Measurements from ENCODE around the gene CDKAL1.

CDKAL1 gene

GRCh38 chr6:20997770-20998147, 463.5 kb downstream of the CDKAL1 start:
- no peak for DNase-seq

- DNase-seq, result no peak
Observed at GRCh38 chr6:20998748-20999448, 464.6 kb downstream of the CDKAL1 start.

GRCh38 chr6:21000331-21000801, 466.1 kb downstream of the CDKAL1 start:
- no peak for DNase-seq

DNA sequence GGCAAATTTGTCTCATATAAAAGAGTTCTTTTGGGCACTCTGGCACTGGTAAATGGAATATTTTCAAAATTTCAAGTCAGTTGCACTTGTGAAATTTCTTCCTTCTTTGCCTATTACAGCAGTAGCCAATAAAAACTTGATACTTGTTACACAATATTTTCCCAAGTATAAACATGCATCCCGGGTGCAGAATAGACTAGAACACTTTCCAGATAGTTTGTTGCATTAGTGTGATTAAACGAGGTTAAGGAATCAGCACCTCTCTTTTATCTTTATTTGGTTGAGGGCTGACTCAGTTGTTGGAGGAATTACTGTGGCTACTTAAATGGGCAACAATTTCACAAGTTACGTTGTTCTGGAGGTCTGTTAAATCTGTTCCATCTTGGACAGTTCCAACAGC, 467.5 kb downstream of the CDKAL1 start:
- no peak for DNase-seq

DNA sequence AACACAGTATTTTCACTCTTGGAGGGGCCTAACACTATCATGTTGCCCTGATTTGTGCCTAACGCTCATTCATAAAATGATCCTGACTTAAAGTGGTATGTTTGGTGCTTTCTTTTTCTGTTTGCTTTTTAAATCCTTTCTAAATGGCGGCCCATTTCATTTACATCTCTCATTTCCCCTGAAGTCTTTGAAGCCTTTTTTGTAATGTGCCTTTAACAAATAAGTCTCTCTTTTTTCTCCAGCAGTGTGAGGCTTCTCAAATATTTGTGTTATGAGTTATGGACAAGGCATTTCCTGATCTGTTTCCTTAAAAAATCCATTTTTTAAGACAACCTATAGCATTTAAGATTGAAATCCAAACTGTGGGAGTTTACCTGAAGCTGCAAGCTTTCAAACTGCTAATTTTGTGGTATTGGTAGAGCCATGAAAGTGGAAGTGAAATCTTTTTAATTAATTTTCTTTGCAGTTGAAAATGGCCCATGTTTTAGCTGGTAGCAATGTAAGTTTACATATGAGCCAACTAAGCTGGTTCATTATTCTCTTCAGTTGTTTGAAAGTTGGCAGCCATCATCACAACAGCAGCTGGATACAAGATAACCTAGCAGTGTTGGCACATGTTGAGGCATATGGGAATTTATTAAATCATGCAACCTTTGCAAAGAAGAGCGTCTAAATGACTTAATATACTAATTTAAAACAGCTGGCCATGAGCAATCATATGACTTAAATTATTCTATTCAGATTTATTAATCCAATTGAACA, 469.7 kb downstream of the CDKAL1 start:
- no peak for DNase-seq

GRCh38 chr6:21005816-21006570, 471.7 kb downstream of the CDKAL1 start:
- no peak for DNase-seq

DNA sequence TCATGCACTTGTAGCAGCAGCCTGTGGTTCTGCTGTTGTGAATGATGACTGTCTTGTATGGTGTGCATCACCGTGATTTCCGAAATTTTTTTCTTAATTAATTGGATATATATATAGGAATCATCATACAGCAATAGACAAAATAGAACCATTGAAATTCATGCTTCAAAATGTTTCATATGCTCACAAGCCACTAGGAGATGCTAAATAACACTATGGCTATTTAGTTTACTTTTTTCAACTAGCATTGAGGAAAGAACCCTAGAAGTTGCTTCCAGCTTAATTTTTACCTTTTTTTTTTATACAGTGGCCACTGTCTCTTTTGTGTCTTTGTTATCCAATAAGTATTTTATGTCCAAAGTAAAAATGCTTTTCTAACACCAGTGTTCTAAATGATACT, 485.4 kb downstream of the CDKAL1 start:
- no peak for DNase-seq

DNA sequence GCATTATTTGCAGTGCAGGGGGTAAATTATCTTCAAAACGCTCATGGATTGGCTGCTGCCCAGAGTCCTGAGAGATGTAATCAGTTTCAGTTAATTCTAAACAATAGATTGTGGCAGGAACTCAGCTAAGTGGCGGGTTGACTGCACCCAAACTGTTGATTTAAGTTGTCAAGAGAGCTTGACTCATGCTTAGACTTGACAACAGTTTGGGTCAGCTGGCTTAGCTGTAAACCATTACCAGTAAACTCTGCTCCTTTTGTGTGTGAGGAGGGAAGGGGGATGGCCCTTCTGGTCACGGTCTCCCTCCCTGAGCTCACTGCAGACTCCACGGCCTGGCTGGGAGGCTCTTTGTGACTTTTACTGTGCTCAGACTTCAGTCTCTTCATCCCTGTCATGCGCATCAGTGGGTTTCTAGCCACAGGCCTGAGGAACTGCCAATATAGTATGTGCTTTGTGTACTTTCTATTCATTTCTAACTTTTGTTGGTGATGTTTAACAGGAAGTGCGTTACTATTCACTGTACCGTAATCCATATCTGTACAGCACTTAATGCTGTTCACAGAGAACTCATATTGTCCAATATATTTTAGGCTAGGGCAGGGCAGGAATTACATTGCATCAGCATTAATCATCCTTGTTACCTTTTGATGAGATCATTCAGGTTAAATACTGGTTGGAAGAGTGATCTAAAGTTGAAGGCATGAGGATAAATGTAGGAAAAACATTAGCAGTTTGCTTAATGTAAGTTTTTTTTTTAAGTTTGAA, 488.3 kb downstream of the CDKAL1 start:
- DNase-seq, result peak; percentile 29

DNA sequence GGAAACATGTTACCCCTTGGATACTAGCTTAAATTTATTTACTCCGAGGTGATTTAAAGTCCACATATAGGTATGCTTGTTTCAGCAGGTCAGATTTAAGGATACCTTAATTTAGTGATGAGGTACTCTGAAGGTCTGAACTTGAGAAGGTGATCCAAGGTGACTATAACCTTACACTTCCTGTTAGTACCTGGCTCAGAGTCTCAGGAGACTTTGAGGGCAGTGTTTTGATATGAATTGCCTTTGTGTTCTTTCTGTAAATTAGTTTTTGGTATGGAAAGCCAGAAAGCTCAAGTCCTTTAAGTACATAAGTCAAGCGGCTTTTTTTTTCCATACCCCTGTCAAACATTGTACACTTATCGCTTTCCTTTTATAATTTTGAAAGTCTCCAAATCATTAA, 489.0 kb downstream of the CDKAL1 start:
- no peak for DNase-seq

DNA sequence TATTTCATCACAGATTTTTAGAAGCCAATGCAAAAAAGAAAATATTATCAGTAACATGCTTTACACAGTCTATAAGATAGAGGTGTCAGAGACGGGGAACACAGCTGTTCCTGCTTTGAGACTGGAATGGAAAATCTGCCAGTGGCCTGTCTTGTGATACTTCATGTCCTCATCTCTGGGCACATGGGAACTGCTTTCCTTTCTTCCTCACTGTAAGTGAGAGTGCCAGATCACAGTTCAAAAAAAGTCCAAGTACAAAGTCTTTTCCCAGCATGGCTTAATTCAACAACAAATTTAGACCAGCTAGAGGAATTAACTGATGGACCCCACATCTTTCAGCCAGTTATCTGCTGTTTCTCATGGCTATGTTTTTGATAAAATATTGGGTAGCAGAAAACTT, 490.4 kb downstream of the CDKAL1 start:
- DNase-seq, result no peak

DNA sequence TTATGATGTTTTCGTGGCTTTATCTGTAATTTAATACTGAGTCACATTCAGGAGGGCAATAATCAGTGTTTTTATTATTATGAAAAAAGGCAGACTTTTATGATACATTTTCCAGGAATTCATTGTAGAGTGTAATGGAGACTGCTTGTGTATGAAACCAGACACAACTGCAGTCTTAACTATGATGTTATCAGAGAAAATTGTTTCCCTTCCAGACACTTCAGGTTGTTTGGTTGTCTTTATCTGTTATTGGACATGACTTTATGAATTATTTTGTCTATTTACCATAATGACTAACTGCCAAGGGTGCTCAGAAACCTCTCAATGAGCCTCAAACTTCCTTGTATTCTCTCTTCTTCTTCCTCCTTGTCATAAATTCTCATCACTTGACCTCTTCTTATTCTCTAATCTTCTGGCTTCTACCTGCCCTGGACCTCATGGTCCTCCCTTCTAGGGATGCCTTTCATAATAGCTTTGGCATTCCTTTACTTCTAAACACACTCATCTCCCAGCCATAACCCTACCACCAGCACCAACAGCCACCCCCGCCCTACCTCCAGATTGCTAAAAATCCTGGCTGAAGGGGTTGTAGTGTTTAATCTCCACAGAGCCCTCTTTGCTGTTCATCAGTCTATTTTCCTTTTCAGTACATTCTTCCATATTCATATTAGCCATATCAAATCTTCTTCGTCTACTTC, 492.5 kb downstream of the CDKAL1 start:
- DNase-seq, result no peak

DNA sequence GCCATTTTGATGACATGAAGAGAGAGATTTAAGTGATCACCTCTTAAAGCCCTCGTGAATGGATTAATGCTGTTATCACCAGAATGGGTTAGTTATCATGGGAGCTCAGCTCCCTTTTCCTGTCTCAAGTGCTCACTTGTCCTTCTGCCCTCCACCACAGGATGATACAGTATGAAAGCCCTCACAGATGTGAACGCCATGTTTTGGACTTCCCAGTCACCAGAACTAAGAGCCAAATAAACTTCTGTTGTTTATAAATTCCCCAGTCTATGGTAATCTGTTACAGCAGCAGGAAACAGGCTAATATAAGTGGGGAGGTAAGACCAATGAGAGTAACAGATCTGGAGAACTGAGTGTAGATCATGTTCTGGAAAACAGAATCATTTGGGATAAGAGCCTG, 493.2 kb downstream of the CDKAL1 start:
- DNase-seq, result no peak

DNA sequence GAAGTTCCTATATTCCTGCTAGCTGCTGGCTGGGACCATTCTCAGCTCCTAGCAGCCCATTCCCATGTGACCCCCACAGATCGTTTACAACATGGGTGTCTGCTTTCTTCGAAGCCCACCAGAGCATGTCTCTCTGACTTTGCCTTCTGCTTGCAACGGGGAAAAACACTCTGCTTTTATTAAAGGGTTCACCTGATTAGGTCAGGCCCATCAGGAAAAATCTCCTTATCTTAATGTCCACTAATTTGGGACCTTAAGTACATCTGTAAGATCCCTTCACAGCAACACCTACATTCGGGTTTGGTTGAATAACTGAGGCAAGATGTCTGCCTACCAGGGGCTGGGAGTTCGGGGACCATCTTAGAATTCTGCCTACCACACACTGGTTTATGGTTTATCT, 496.9 kb downstream of the CDKAL1 start:
- DNase-seq, result no peak

DNA sequence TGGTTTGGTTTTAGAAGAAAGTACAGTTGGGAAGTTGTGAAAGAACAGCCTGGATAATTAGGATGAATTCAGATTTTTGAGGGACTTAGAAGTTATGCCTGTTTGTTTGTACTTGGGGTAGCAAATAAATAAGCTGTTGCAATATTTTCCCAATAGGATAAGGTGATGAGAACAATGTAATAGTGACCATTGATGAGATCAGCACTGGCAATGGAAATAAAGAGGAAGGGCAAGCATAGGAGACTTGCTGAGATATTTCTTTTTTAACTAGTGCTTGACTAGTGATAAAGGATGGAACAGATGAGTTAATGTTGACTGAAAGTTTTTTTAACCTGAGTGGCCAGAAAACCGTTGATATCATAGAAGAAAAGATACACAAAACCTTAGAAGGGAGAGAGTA, 498.8 kb downstream of the CDKAL1 start:
- no peak for DNase-seq

GRCh38 chr6:21033575-21034026, 499.3 kb downstream of the CDKAL1 start:
- DNase-seq, result peak; percentile 1

DNA sequence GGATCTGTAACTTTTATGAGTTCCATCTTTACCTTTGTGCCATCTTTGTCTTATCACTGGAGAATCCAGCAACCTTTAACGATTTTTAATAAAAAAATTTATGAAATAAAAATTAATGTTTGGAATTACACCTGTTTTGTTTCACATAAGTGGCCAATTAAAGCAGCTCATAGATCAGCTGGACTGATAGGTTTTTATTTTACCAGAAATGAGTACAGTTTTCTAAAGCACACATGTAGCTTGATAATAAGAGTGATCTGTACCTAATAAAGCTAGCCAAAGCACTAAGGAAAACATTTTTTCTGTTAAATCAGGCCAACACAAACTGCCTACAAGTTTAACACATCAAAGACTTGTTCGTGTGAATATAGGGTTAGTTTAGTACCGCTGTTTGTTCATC, 500.1 kb downstream of the CDKAL1 start:
- DNase-seq, result no peak

DNA sequence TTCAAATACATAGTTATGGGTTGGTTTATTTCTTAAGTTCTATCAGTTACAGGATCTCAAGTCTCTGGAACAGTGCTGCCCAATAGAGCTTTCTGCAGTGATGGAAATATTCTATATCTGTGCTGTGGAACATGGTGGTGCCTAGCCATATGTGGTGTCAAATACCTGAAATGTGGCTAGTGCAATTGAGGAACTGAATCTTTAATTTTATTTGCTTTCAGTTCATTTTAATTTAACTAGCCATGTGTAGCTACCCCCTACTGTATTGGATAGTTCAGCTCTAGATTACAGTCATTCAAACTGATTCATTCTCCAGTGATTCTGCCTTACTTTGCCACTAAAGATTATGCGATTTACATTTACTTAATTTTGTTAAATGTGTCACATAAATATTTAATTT, 503.2 kb downstream of the CDKAL1 start:
- DNase-seq, result no peak

DNA sequence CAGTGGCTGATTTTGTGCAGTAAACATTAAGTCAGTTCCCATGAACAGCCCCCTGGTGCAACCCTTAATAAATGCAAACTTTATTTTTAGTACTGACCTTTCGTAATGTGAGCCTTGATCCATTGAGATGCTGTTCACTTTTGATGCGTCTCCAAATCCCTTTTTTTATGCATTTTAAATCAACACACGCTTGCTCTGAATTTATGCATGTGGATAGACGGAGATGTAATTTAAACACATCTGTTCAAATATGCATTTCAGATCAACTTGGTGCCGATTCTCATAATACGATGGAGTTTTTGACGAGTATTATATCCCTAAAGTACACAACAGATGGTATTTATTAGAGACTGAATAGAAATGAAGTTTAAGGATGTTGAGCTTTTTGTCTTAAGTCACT, 505.7 kb downstream of the CDKAL1 start:
- no peak for DNase-seq

GRCh38 chr6:21045135-21045700, 511.0 kb downstream of the CDKAL1 start:
- DNase-seq, result no peak

DNA sequence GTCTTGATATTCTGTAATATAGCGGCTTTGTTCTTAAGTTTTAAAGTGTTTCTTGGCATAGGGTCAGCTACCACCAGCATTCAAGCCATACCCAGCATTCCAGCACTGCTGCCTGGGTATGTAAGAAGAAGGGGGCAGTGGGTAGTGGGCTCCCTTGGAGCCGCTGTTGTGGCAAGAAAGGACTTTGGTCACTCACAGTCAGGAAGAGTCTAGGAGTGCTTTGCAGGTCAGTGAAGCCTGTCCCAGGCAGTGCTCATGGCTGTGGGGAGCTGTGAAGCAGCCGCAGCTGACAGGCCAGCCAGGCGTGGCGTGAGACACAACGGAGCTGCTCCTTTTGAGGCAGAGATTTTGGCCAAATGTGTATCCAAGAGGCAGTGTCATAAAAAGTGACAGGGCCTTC, 512.0 kb downstream of the CDKAL1 start:
- DNase-seq, result no peak

GRCh38 chr6:21048047-21048446, 513.8 kb downstream of the CDKAL1 start:
- no peak for DNase-seq

GRCh38 chr6:21049148-21049547, 514.9 kb downstream of the CDKAL1 start:
- DNase-seq, result no peak
